Inferior parietal cortex (tissue), 1 donor: Measurements from ENCODE around the gene LRP4.

Source experiments
- DNase-seq: peaks from one replicate; pipeline ENCODE4 v3.0.0-alpha.2; 2016; ENCODE audit errors: extremely low spot score

The LRP4 gene

GRCh38 chr11:46918788-46919513 lies 601 bp upstream of the LRP4 start:
- DNase-seq = no peak

DNA sequence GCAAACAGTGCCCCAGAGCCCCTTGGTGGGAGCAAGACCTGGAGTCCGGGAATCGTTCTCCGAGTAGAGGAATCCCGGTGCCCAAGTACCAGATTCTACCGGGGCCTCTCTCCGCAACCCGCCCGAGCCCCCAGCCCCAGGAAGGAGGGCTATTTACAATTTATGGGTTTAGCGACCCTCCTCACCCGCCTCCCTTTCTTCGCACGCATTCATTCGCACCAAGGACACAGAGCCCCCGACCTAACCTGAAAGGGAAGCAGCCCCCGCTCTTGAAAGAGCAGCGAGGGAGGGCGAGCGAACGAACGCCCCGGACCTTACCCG lies 628 bp downstream of the LRP4 start:
- no peak for DNase-seq

DNA sequence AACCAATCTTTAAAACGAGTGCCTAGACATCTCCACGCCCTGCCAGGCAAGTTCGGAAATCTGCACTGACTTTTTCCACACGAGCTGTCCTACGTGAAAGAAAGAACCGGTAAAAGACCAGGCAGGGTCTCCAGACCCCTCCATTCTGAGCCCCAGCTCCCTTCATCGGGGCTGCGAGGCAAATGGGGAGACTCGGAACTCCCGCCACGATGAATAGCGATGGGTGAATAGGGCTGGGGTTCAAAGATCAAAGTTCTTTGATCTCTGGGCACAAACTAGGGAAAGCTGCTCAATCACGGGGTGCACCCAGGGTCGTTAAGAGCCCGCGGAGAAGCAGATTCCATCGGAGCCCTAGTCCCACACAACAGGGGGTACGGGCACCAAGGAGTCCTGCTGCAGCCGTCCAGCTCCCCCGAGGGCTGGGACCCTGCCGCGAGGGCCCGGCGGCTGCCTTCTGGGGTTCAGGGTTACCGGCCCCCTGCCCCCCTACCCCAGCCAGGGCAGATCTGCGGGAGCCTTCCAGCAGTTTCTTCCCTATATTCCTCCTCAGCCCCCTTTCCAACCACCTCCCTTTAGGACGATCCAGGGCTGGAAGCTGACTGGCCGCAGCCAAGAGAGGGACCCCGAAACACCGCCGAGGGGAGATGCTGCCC lies 1.1 kb downstream of the LRP4 start:
- DNase-seq = no peak

GRCh38 chr11:46916286-46917108 lies 1.9 kb downstream of the LRP4 start:
- DNase-seq = no peak

DNA sequence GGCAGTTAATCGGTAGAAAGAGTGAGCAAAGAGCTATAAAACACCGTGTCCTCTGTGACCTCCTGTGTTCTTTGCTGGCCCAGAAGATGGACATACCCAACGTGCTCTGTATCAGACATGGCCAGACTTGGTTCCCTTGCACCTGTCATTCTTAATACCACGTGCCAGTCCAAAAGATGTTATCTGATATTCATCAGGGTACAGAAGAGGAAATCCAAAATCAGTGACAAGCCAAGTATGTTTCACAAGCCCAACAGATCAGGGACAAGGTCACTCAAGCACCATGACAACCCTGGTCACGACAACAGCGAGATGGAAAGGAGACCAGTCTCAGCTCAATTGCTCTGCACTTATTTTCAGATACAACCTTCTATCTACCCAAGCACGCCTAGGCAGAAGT lies 3.4 kb downstream of the LRP4 start:
- no peak for DNase-seq

- no peak for DNase-seq
Measured at GRCh38 chr11:46914363-46914762, 4.0 kb downstream of the LRP4 start.

GRCh38 chr11:46913484-46913883 lies 4.9 kb downstream of the LRP4 start:
- DNase-seq = no peak

DNA sequence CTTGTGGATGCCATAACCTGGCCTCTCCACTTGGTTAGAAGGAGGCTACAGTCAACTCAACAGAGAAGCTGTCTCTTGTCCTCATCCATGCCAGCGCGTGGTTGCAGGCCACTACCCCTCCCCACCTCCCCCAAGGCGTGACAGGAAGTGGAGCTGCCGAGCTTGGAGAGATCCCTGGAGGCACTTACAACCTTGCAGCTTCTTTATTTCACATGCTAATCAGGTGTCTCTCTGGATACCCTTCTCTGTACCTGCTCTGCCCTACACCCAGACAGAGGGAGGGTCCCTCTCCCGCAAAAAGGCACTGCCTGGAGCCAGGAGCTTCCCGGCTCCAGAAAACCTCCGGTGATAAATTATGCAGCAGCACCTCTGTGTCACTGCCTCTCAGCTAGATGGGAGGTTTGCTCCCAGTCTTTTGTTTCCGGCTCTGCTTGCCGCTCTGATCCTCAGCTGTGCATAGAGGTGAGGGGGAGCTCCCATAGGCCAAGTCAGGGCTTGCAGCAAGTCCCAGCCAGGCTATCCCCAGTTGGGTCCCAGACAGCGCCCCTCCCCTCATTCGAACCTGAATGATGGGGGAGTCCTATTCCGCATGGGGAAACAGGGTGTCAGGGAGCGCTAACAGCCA lies 5.7 kb downstream of the LRP4 start:
- DNase-seq = no peak

GRCh38 chr11:46907606-46908005 lies 10.7 kb downstream of the LRP4 start:
- DNase-seq = no peak

- DNase-seq = no peak
Measured at GRCh38 chr11:46906609-46907041, 11.7 kb downstream of the LRP4 start.

- DNase-seq = no peak
Measured at GRCh38 chr11:46905806-46906205, 12.5 kb downstream of the LRP4 start.

DNA sequence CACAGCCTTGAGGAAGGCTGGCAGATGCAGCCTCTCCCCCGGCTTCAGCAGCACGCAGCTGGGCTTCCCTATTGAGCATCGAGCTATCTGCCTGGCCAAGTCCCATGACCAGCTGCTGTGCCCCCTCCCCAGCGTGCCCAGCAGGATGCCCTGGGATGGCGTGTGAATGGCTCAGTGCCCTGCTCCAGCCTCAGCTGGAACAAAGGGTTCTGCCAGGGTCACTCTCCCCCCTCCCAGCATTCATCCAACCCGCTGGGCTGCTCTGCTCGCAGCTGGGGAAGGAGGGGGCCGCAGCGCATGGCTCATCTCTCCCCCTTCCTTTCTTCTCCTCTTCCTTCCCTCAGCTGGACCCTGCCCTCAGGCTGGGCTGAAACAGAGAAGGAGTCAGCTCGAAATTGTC lies 14.5 kb downstream of the LRP4 start:
- peak; percentile 87 for DNase-seq

DNA sequence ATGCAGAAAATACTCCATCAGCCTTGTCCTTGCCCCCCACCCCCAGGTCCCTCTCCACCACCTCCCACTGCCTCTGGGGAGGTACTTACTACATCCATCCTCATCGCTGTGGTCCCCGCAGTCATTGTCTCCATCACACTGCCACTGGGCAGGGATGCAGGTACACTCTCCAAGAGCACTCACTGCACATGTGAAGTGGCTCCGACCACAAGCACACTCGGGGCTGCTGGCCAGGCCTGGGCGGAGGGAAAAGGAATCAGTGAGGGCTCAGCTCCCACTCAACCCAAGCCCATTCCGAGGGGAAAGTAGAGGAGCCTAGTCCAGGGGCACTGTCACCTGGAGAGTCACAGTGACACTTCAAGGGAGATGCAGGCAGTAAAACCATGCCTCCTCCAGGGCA lies 15.7 kb downstream of the LRP4 start:
- DNase-seq = no peak

- DNase-seq = no peak
Measured at GRCh38 chr11:46901156-46901555, 17.2 kb downstream of the LRP4 start.

DNA sequence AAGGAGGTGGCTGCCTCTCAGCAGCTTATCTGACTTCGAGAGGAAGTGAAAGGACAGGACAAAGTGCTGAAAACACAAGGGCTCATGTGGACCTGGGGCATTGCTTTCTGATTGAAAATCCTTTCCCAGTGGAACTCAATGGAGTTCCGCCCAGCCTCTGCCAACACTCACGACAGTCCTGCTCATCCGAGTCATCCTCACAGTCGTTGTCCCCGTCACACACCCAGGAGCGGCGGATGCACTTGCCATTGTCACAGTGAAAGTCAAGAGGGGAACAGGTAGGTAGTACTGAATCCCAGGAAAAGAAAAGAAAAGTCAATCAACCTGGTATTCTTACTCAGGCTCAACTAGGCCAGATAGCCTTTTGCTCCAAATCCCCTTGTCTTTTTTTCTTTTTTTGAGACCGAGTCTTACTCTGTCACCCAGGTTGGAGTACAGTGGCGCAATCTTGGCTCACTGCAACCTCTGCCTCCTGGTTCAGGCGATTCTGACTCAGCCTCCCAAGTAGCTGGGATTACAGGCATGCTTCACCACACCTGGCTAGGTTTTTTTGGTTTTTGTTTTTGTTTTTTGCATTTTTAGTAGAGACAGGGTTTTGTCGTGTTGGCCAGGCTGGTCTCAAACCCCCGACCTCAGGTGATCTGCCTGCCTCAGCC lies 18.1 kb downstream of the LRP4 start:
- no peak for DNase-seq

DNA sequence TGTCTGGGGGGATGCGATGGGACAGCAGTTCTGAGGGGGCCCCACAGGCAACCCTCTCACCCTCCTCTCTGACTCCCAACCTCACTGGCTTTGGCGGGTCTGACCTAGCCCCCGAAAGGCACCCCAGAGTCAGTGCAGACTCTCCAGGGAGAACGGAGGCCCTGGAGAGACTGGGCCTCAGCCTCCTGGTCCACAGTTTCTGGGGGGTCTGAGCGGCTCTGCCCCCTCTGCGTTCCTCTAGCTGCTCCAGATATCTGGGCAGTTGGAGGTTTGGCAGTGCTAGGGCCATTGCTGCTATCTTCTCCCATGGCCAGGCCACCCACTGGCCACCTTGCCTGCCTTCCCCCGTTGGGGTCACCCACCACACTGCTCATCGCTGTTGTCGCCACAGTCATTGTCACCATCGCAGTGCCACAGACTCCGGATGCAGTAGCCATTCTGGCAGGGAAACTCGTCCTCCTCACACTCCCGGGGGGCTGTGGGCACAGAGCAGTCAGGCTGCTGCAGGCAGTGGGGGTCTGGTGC lies 18.8 kb downstream of the LRP4 start:
- no peak for DNase-seq

- no peak for DNase-seq
Measured at GRCh38 chr11:46898396-46899095, 19.8 kb downstream of the LRP4 start.

DNA sequence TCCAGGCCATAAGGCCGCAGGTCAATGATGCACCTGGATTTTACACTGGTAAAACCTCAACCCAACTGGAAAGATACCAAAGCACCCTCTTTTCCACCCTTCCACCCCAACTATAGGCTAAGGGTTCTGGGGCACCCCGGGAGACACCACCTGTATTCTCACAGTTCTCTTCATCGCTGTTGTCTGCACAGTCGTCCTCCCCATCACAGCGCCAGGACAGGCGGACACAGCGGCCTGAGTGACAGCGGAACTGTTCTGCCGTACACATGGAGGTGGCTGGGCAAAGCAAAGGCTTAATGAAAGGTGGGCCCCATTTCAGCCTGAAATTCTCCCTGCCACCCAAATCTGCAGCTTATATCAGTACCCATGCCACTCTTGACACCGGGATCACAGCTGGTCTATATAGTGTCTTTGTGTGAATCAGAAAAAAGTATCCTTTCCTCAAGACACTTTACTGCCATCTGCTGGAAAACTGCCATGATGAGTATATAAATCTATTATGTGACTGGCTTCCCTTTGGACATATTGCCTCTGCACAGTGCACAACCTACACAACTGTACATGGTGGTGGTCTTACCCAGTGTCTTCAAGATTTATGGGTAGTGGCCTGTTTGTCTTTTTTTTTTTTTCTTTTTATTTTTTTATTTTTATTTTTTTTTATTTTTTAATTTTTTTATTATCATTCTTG lies 21.5 kb downstream of the LRP4 start:
- DNase-seq = no peak

GRCh38 chr11:46895821-46896220 lies 22.5 kb downstream of the LRP4 start:
- DNase-seq = peak; percentile 63

- DNase-seq = no peak
Measured at GRCh38 chr11:46894961-46895360, 23.4 kb downstream of the LRP4 start.
